ENCODE measurements around the gene ST3GAL2. TPM values are rescaled to one million over a fixed set of nuclear protein-coding genes. Genes with fewer than 3 reads are reported as not detected.
A peak's percentile ranks its signal among the peaks of the same experiment; 100 is the strongest.

ST3GAL2 gene
- total RNA-seq, 1 experiment from 2014 or later, result 7.7 TPM

- Mint-ChIP-seq H3K27ac (ENCODE audit: low read depth, unreplicated experiment) (no peak overlapping the region), H3K4me3 (ENCODE audit: unreplicated experiment) (no peak overlapping the region), H3K27me3 (ENCODE audit: insufficient read depth, unreplicated experiment) (no peaks in the 10 kb centered on the region), H3K9me3 (ENCODE audit: unreplicated experiment) (no peaks in the 10 kb centered on the region), H3K36me3 (ENCODE audit: insufficient read depth, unreplicated experiment) (peaks cover under 1% of the 10 kb centered on the region), H3K4me1 (ENCODE audit: insufficient read depth, unreplicated experiment) (peaks cover 20% of the 10 kb centered on the region)
- TF ChIP-seq, protein P1, sequence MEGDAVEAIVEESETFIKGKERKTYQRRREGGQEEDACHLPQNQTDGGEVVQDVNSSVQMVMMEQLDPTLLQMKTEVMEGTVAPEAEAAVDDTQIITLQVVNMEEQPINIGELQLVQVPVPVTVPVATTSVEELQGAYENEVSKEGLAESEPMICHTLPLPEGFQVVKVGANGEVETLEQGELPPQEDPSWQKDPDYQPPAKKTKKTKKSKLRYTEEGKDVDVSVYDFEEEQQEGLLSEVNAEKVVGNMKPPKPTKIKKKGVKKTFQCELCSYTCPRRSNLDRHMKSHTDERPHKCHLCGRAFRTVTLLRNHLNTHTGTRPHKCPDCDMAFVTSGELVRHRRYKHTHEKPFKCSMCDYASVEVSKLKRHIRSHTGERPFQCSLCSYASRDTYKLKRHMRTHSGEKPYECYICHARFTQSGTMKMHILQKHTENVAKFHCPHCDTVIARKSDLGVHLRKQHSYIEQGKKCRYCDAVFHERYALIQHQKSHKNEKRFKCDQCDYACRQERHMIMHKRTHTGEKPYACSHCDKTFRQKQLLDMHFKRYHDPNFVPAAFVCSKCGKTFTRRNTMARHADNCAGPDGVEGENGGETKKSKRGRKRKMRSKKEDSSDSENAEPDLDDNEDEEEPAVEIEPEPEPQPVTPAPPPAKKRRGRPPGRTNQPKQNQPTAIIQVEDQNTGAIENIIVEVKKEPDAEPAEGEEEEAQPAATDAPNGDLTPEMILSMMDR (IDR thresholded peaks at IDR 0.05; ENCODE audit: unreplicated experiment), result no peak
- CTCF ChIA-PET, result interaction anchor here (0.6 to 1.0 kb wide), 3 partner anchors 10 to 38 kb away, joined by 3 read pairs; no protein-coding TSS in a partner anchor
- no peak for DNase-seq (ENCODE audit: unreplicated experiment)
- intact Hi-C loops (cut with micrococcal nuclease), result no loop called here
- POLR2A ChIA-PET, result interaction anchor here (0.6 to 0.9 kb wide), 2 partner anchors 18 to 1220 kb away, joined by 3 read pairs; no protein-coding TSS in a partner anchor
- BruUV-seq (replicated peaks), result no TSS peak
Measured at GRCh38 chr16:70399381-70399780, 39.5 kb downstream of the ST3GAL2 start.

DNA sequence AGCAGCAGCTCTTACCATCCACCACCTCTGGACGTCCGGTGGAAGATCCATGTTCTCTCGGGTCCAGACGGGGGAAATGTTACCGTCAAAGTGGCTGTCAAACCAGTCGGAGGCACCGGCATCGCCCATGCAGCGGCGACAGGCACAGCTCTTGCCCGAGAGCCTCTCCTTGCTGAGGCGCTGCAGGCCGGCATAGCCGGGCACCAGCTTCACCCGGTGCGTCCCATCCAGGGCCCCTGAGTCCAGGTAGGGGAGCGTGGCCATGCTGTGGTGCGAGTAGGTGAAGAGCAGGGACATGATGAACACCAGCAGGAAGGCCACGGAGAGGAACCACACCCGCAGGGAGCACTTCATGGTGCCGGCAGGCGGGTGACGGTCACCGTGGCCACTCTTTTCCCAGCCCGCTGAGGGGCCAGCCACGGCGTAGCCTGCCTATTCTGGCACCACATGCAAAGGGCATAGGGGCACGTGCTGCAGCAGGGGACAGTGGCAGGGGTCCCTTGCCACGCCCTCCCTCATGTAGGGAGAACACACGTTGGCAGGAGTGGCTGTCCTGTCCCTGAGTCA lies 40.6 kb downstream of the ST3GAL2 start:
- BruUV-seq (replicated peaks), result no TSS peak
- Mint-ChIP-seq H3K27ac (ENCODE audit: low read depth, unreplicated experiment) (no peak overlapping the region), H3K9me3 (ENCODE audit: unreplicated experiment) (no peaks in the 10 kb centered on the region), H3K36me3 (ENCODE audit: insufficient read depth, unreplicated experiment) (no peaks in the 10 kb centered on the region), H3K4me3 (ENCODE audit: unreplicated experiment) (no peak overlapping the region), H3K27me3 (ENCODE audit: insufficient read depth, unreplicated experiment) (no peaks in the 10 kb centered on the region), H3K4me1 (ENCODE audit: insufficient read depth, unreplicated experiment) (peaks cover 12% of the 10 kb centered on the region)
- intact Hi-C loops (cut with micrococcal nuclease), result no loop called here
- DNase-seq (ENCODE audit: unreplicated experiment), result no peak
- TF ChIP-seq, protein P1 (IDR thresholded peaks at IDR 0.05; ENCODE audit: unreplicated experiment), result no peak
- POLR2A ChIA-PET, result no interaction called here
- CTCF ChIA-PET, result interaction anchor here (1.0 kb wide), 1 partner anchor 39 kb away, joined by 3 read pairs; no protein-coding TSS in a partner anchor

DNA sequence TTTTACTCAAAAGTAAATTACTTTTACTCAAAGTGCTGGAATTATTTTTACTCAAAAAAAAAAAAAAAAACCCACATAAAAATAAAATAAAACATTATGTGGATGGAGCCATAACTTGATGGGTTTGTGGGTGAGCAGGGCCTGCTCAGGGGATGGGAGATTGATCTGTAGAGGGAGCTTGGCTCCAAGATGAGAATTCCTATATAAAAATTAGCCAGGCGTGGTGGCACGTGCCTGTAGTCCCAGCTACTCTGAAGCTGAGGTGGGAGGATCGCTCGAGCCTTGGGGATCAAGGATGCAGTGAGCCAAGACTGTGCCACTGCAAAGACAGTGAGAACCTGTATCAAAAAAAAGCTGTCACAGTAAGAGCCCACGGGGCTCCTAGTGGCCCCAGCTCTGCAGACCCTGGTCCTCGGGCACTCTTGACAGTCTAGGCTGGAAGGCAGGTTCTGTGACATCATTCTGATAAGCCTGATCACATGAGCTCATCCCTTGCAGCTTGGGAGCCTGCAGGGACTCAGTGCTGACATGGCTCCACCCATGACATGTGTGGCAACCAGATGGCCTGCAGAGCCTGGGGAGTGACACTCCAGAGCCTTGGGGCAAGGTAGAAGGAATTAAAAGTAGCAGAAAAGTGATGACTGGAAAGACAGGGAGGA lies 42.5 kb downstream of the ST3GAL2 start:
- no peaks in the 10 kb centered on the region for H3K36me3 Mint-ChIP-seq (ENCODE audit: insufficient read depth, unreplicated experiment)
- H3K4me3 Mint-ChIP-seq (ENCODE audit: unreplicated experiment), result no peak overlapping the region
- H3K4me1 Mint-ChIP-seq (ENCODE audit: insufficient read depth, unreplicated experiment), result peaks cover 12% of the 10 kb centered on the region
- ChIA-PET POLR2A (no interaction called here), CTCF (interaction anchor here (0.6 kb wide), 1 partner anchor 33 kb away, joined by 3 read pairs; no protein-coding TSS in a partner anchor)
- intact Hi-C loops (cut with micrococcal nuclease), result no loop called here
- no peak overlapping the region for H3K27ac Mint-ChIP-seq (ENCODE audit: low read depth, unreplicated experiment)
- H3K27me3 Mint-ChIP-seq (ENCODE audit: insufficient read depth, unreplicated experiment), result no peaks in the 10 kb centered on the region
- TF ChIP-seq, protein P1 (IDR thresholded peaks at IDR 0.05; ENCODE audit: unreplicated experiment), result no peak
- no TSS peak for BruUV-seq (replicated peaks)
- DNase-seq (ENCODE audit: unreplicated experiment), result no peak
- no peaks in the 10 kb centered on the region for H3K9me3 Mint-ChIP-seq (ENCODE audit: unreplicated experiment)

DNA sequence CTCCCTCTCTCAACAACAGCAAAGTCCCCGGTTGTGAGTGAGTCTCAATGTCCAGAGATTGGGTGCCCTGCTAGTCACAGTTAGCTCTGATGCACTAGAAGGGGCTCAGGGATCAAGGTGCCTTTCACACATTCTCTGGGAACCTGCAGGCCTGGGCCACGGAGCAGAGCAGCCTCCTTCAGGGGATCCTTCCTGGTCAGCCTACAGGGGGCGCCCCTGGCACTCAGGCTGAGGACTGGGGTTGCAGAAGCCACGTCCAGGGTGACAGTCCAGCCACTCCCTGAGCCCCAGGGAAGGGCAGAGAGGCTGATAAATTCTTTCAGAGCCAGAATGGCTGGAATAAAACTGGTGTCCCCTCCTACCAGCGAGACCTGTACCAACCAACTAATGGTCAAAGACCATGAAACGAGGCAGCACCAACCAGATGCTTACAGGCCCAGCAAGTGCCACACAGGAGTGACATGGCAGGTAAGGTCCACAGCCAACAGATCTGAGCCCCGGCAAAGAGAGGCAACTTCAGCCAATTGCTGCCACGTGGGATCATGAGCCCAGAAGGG lies 43.5 kb downstream of the ST3GAL2 start:
- DNase-seq (ENCODE audit: unreplicated experiment), result peak; percentile 64
- Mint-ChIP-seq H3K4me3 (ENCODE audit: unreplicated experiment) (no peak overlapping the region), H3K9me3 (ENCODE audit: unreplicated experiment) (no peaks in the 10 kb centered on the region), H3K36me3 (ENCODE audit: insufficient read depth, unreplicated experiment) (no peaks in the 10 kb centered on the region), H3K4me1 (ENCODE audit: insufficient read depth, unreplicated experiment) (peaks cover 14% of the 10 kb centered on the region), H3K27me3 (ENCODE audit: insufficient read depth, unreplicated experiment) (no peaks in the 10 kb centered on the region), H3K27ac (ENCODE audit: low read depth, unreplicated experiment) (no peak overlapping the region)
- CTCF ChIA-PET, result interaction anchor here (1.1 to 1.3 kb wide), 2 partner anchors 10 to 41 kb away, joined by 3 read pairs; no protein-coding TSS in a partner anchor
- POLR2A ChIA-PET, result no interaction called here
- BruUV-seq (replicated peaks), result no TSS peak
- TF ChIP-seq, protein P1 (IDR thresholded peaks at IDR 0.05; ENCODE audit: unreplicated experiment), result peak; percentile 59
- intact Hi-C loops (cut with micrococcal nuclease), result loop anchor here (2.0 kb wide), 1 partner anchor 59 kb away; the partner anchor contains the start of gene FCSK
